ELR (cell line): ENCODE measurements around the gene RING1.

ENCODE experiments used
- DNase-seq: peaks from one replicate; pipeline ENCODE4 v3.0.0-alpha.2; 2015; ENCODE audit warnings: low read depth

RING1 gene

GRCh38 chr6:33171880-33172687 lies 36.2 kb upstream of the RING1 start:
- DNase-seq: no peak

- peak; percentile 68 for DNase-seq
Observed at GRCh38 chr6:33172688-33173534, 35.4 kb upstream of the RING1 start.

- no peak for DNase-seq
Observed at GRCh38 chr6:33173535-33174180, 34.6 kb upstream of the RING1 start.

- DNase-seq: no peak
Observed at GRCh38 chr6:33174784-33175183, 33.5 kb upstream of the RING1 start.

DNA sequence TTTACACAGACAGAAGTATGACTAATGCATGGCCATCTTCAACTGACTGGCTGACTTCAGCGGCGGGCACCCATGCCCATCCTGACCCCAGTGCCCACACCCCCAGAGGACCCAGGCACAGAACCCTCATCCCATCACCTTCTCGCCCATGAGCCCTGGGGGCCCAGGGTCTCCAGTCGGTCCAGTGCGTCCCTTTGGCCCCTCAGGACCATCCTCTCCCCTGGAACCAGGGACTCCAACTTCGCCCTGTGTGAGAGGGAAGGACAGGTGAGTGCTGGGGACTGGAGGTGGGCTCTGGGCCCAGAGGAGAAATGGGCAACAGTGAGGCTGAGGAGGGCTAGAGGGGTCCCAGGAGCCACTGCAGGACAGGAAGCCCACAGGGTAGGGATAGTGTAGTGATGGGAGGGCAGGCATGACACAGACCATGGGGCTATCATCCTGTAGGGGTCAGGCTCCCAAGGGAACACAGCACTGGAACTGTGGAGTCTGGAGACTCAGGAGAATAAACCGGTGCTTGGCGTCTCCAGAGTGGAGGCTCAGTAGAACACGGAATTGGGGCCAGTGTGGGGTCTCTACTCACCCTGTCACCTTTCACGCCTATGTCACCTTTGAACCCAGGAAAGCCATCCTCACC lies 32.7 kb upstream of the RING1 start:
- no peak for DNase-seq

GRCh38 chr6:33176906-33177305 lies 31.4 kb upstream of the RING1 start:
- no peak for DNase-seq

DNA sequence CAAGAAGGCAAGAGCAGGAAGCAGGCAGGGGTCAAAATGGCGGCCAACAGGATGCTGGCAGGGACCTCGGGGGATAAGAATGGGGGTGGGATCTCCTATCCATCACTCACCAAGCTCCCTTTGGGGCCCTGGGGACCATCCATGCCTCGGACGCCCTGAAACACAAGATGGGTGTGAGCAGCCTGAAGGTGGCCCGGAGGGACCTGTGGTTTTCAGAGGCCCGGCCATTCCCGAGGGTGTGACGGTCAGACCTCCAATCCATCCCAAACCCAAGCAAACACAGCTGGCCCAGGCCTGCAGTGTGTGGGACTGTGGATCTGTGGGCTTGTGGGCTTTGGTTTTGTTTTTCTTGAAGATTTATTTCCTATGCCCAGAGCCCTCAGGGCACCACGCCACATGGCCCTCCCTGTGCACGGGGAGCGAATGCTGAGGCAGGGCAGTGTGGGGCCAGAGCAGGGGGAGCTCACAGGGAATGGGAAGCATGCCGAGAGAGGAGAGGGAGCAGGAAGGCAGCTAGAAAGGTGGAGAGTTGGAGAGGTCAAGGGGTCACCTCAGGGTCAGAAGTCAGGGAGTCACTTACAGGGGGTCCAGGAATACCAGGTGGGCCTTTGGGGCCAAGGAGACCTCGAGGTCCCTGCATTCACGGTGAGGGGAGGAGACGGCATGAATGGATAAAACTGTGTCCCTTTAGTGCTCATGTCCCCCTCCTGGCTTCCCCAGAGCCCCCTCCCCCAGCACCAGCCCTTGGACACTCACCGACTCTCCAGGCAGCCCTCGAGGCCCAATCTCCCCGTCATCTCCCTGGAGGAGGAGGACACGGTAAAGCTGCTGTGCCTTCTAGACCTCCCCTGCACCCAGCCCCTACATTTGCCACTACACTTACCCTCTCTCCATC lies 30.5 kb upstream of the RING1 start:
- DNase-seq: no peak

- DNase-seq: no peak
Observed at GRCh38 chr6:33178755-33179475, 29.4 kb upstream of the RING1 start.

GRCh38 chr6:33181141-33181540 lies 27.2 kb upstream of the RING1 start:
- no peak for DNase-seq

GRCh38 chr6:33183071-33183683 lies 25.1 kb upstream of the RING1 start:
- DNase-seq: no peak

DNA sequence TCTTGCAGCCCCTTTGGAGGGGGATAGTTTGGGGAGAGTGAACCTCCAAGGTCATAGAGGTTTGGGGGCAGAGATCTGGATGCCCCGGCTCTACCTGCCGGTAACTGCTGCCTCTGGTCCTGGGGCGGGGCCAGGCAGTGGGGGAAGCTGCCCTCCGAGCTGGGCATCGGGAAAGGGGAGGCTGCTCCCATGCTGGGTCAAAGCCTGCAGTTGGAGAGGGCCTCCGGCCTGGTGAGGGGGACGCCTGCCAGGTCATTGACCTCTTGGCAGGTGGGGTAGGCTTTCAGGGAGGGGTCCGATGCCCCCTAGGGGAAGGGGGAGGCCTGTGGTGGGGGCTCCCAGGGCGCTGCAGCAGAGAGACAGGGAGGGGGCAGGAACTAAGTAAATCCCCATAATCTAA lies 23.1 kb upstream of the RING1 start:
- no peak for DNase-seq

DNA sequence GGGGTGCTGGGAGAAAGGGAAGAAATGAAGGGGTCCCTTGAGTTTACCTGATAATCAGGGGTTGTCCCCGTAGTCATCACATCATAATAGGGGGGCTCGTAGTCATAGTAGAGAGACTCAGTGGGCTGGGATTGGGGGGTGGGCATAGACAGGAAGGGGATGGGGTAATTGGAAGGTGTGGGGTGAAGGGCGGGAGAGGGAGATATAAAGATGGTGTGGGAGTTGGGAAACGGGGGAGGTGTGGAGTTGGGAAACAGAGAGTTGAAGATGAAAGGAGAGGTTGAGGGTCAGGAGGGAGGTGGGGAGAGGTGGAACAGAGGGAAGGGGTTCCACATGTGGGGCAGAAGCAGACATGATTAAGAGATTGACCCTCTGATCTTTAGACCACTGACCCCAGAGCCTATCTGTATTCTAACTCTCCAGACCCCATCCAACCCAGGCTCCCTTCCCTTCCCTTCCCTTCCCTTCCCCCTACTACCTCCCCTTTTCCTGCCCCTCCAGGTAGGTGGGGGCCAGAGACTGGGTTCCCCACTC lies 22.6 kb upstream of the RING1 start:
- no peak for DNase-seq

GRCh38 chr6:33187809-33188208 lies 20.5 kb upstream of the RING1 start:
- DNase-seq: no peak

DNA sequence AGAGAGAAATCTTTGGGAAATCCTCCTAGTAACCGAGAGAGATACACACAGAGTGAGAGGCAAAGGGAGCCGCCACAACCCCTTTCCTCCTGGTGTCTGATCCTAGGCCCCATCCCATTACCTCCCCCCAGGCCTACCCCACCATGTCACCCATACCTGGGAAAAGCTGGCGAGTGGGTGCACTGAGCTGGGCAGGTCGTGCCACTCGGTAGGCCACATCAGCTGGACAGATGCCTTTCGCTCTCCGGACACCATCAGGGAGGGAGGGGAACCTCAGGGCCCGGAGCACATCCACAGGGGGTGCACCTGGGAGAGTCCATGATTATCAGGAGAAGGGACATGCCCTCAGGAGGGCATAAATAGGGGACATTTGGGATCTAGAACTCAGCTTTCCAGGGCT lies 19.1 kb upstream of the RING1 start:
- DNase-seq: no peak

- no peak for DNase-seq
Observed at GRCh38 chr6:33189625-33190448, 18.5 kb upstream of the RING1 start.

DNA sequence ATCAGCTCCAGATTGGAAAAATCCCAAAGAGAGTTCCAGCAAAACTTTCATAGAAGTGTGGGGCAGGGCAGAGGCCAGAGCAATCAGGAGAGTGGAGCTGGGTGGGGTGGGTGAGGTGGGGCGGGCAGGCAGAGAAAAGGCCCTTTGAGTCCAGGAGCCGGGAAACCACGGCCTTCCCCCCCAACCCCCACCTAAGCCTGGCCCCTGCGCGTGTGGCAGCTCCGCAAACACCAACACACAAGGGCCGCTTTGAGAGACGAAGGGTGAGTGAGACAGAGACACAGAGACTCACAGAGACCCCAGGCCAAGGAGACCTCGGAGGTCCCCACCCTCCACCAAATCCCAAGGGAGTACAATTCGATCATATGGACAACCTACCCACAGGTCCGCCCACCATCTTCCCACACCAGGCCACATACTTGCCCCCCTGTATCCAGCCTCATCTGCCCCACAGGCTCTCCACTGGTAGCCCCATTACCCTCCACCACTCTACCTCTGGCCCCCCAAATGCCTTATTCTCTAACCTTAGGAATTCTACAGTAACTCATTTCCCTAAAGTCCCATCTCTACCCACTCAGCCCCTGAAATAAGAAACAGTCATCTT lies 17.7 kb upstream of the RING1 start:
- no peak for DNase-seq

DNA sequence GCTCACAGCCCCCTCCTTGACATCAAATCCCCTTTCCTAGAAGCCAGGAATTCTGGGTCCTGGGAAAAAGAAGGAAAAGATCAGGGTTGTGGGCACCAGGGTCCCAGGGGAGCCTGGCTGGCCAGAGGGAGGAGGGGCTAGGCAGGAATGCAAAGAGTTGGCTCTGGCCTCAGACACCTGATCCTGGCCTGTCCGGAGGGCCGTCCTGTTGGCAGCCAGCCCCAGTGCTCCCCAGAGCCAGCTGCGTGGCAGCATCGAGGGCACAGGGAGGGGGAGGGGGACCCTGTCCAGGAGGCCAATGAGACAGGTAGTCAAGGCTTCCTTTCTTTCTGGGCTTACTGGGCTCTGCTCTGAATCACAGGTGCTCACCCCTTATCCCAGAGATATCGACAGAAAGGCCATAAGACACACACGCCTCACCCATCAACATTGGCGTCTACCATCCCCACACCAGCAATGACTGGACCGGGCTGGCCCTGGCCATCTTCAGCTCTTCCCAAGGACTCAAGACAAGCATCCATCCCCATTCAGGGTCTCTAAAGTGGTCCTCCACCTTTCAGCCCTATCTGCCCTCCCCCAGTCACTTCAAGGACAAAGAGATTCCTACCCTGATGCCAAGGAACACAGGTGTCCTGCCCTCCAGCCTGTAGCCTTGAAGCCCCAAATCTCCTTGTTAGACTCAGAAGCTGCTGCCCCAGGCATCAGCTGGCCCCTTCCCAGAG lies 16.8 kb upstream of the RING1 start:
- DNase-seq: no peak

DNA sequence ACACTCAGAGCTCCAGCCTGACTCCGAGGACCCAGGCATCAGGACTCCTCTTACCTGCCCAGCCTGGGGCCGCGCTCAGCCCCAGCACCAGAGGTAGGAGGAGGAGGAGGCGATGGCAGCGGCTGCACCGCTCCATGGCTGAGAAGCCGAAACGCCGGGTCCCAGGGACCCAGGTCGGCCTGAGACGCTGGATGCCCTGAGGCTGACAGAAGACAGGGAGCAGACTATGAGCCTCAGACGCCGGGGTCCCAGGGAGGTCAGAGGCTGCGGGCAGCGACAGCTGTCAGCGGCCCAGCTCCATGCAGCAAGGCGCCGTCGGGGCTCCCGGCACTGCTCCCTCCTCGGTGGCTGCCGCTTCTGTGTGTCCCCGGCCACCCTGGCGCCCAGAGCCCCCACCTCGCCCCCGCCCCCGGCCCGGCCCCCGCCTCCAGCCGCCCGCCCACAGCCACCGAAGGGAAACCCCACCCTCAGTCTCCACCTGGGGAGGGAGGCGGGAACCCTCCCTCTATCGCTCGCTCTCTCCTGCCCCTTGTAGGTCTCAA lies 16.1 kb upstream of the RING1 start, which contains the start of gene COL11A2:
TSS of gene COL11A2 (minus strand) at position 363 of the 542 bp plus-strand sequence. CDS start at position 136, 227 bp downstream.
- DNase-seq: no peak
